Esophagus squamous epithelium (tissue), 4 donors: ENCODE results near the gene CEMP1.
A peak's percentile ranks its signal among the peaks of the same experiment; 100 is the strongest.

Experiments used
- POLR2A ChIP-seq, 4 donors: fragments of 450-650 bp; IDR thresholded peaks; one replicate each; pipeline ENCODE4 v1.6.1; 2017; ENCODE audit warnings: antibody characterized with exemption in 4 of 4, mild to moderate bottlenecking in 4 of 4, moderate library complexity in 3 of 4
- TF ChIP-seq, protein P1 (sequence below), 6 experiments: fragments of 450-650 bp in 4 of 6; fragments of 200-600 bp in 2 of 6; sonication (generic) in 2 of 6; IDR thresholded peaks; one replicate each; pipeline ENCODE4 v1.5.1; 2016 to 2019; ENCODE audit warnings: antibody characterized with exemption in 6 of 6, mild to moderate bottlenecking in 4 of 6, moderate library complexity in 4 of 6

DNA sequence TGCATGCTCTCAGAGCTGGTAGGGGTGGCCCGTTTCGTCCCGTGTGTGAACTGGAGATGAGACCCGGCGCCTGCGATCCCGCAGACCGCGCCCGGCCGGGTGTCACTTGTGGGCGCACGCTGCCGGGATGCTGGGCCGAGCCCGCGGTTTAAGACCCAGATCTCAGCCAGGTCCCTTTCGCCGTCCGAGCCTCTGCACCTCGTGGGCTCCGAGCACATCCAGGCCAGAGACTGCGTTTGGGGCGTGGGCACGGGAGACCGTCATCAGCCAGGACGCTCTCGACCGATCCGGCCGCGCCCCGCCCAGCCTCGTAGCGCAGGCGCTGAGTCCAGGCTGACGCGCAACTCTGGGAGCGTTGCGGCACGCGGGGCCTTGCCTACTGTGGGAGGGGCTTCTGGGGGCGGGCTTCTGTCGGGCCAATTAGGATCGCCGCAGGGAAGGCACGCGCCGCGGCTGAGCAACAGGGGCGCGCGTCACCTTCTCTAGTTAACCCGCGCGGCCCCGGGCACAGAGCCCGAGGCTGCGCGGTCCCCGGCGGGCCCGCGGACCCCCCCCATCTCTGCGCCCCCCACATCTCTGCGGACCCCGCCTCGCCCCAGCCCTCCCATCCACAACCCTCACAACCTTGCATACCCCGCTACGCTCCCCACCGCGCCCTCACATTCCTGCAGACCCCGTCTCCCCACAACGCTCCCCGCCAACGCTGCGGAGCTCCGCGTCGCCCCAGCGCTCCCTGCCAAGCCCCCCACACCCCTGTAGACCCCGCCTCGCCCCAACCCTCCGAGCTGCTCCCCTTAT, 687 bp upstream of the CEMP1 start:
- TF ChIP-seq, protein P1, sequence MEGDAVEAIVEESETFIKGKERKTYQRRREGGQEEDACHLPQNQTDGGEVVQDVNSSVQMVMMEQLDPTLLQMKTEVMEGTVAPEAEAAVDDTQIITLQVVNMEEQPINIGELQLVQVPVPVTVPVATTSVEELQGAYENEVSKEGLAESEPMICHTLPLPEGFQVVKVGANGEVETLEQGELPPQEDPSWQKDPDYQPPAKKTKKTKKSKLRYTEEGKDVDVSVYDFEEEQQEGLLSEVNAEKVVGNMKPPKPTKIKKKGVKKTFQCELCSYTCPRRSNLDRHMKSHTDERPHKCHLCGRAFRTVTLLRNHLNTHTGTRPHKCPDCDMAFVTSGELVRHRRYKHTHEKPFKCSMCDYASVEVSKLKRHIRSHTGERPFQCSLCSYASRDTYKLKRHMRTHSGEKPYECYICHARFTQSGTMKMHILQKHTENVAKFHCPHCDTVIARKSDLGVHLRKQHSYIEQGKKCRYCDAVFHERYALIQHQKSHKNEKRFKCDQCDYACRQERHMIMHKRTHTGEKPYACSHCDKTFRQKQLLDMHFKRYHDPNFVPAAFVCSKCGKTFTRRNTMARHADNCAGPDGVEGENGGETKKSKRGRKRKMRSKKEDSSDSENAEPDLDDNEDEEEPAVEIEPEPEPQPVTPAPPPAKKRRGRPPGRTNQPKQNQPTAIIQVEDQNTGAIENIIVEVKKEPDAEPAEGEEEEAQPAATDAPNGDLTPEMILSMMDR (IDR thresholded peaks at IDR 0.05), result no peak
- TF ChIP-seq POLR2A (IDR thresholded peaks at IDR 0.05), result peak in 3 of 4 donors; percentile 40 to 85 (median 82)
